Ramos (cell line): ENCODE data around the gene B3GNT4.
"Not testable (repeated sequence)": the region's sequence is repeated elsewhere in the genome, so short reads cannot be mapped to it uniquely, and the experiment has no call there.

Source experiments
- in situ Hi-C: fragments of 300-500 bp; cut with MboI; formaldehyde crosslinking; loops from one replicate; pipeline ENCODE4 v1.14.3; 2022; ENCODE audit warnings: low sequenced_read_pairs; ENCODE audit not compliant: unreplicated experiment

Gene B3GNT4

GRCh38 chr12:122207391-122207790, 3.9 kb downstream of the B3GNT4 start:
- in situ Hi-C loops = no loop called here

- in situ Hi-C loops = no loop called here
Measured at GRCh38 chr12:122208073-122208820, 4.7 kb downstream of the B3GNT4 start.

GRCh38 chr12:122215771-122216170, 12.3 kb downstream of the B3GNT4 start:
- in situ Hi-C loops = no loop called here

- in situ Hi-C loops = no loop called here
Measured at GRCh38 chr12:122216445-122216844, 12.9 kb downstream of the B3GNT4 start.

- in situ Hi-C loops = no loop called here
Measured at GRCh38 chr12:122225683-122226365, 22.3 kb downstream of the B3GNT4 start, which contains the start of gene DIABLO. DIABLO (minus strand) TSS chr12:122226052; CDS start chr12:122226014, 38 bp downstream.

- in situ Hi-C loops = no loop called here
Measured at GRCh38 chr12:122226366-122227125, 23.0 kb downstream of the B3GNT4 start.

- in situ Hi-C loops = no loop called here
Measured at GRCh38 chr12:122227341-122227740, 23.8 kb downstream of the B3GNT4 start.

- in situ Hi-C loops = no loop called here
Measured at GRCh38 chr12:122228092-122228491, 24.6 kb downstream of the B3GNT4 start.

GRCh38 chr12:122230798-122231197, 27.3 kb downstream of the B3GNT4 start:
- in situ Hi-C loops = no loop called here

- in situ Hi-C loops = no loop called here
Measured at GRCh38 chr12:122232691-122233090, 29.2 kb downstream of the B3GNT4 start.

- in situ Hi-C loops = no loop called here
Measured at GRCh38 chr12:122235741-122236140, 32.2 kb downstream of the B3GNT4 start.

GRCh38 chr12:122238861-122239260, 35.4 kb downstream of the B3GNT4 start:
- in situ Hi-C loops = no loop called here

GRCh38 chr12:122243965-122244364, 40.5 kb downstream of the B3GNT4 start:
- in situ Hi-C loops = no loop called here

- in situ Hi-C loops = no loop called here
Measured at GRCh38 chr12:122244565-122245371, 41.3 kb downstream of the B3GNT4 start.

- in situ Hi-C loops = no loop called here
Measured at GRCh38 chr12:122245553-122245952, 42.0 kb downstream of the B3GNT4 start.

- in situ Hi-C loops = no loop called here
Measured at GRCh38 chr12:122250047-122250446, 46.5 kb downstream of the B3GNT4 start.

- in situ Hi-C loops = no loop called here
Measured at GRCh38 chr12:122250536-122250935, 47.0 kb downstream of the B3GNT4 start.

GRCh38 chr12:122258462-122258861, 55.0 kb downstream of the B3GNT4 start:
- in situ Hi-C loops = not testable (repeated sequence)
